ENCODE results near the gene FCRLA. TPM values are rescaled to one million over a fixed set of nuclear protein-coding genes. Genes with fewer than 3 reads are reported as not detected.

FCRLA gene
- polyA plus RNA-seq, 1 of the 3 experiments (the other 2 are of a cell fraction): 0.13 TPM

DNA sequence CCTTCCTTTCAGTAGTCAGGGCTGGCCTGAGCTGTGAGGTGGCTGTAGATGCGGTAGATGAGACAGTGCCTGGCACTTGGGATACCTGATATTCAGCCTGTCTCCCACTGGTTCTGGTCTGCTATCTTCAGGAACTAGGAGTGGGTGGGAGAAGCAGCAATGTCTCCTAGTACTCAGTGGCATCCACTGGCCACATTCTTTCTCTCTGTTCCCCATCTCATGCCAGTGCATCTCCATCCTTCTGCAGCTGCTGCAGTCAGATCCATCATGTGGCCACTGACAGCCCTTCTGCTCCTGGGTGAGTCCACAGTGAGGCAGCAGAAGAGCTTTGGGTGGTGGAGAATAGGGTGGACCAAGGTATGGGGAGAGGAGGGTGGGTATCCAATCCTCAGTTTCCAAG is 15.4 kb downstream of the FCRLA start:
- TF ChIP-seq, protein P1, sequence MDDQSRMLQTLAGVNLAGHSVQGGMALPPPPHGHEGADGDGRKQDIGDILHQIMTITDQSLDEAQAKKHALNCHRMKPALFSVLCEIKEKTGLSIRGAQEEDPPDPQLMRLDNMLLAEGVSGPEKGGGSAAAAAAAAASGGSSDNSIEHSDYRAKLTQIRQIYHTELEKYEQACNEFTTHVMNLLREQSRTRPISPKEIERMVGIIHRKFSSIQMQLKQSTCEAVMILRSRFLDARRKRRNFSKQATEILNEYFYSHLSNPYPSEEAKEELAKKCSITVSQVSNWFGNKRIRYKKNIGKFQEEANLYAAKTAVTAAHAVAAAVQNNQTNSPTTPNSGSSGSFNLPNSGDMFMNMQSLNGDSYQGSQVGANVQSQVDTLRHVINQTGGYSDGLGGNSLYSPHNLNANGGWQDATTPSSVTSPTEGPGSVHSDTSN (IDR thresholded peaks at IDR 0.05): no peak
- TF ChIP-seq RFX5 (IDR thresholded peaks at IDR 0.05; ENCODE audit: low read length) (no peak), RXRA (IDR thresholded peaks at IDR 0.05; ENCODE audit: borderline replicate concordance, low read depth) (no peak), NRF1 (IDR thresholded peaks at IDR 0.05; ENCODE audit: low read depth, low read length) (no peak), EP300 (IDR thresholded peaks at IDR 0.05; ENCODE audit: borderline replicate concordance in 1 of 2, low read depth in 1 of 2, low read length in 1 of 2) (no peak), SMC3 (IDR thresholded peaks at IDR 0.05; ENCODE audit: low read depth, low read length) (no peak), JUND (IDR thresholded peaks at IDR 0.05) (no peak), YY1 (IDR thresholded peaks at IDR 0.05; ENCODE audit: low read depth) (no peak), TCF12 (IDR thresholded peaks at IDR 0.05) (no peak), FOXJ3 (CRISPR knock-in tag; IDR thresholded peaks at IDR 0.05) (no peak), MXI1 (IDR thresholded peaks at IDR 0.05; ENCODE audit: low read depth, low read length) (no peak), GATA2 (CRISPR knock-in tag; IDR thresholded peaks at IDR 0.05) (no peak)
- TF ChIP-seq, protein P2, sequence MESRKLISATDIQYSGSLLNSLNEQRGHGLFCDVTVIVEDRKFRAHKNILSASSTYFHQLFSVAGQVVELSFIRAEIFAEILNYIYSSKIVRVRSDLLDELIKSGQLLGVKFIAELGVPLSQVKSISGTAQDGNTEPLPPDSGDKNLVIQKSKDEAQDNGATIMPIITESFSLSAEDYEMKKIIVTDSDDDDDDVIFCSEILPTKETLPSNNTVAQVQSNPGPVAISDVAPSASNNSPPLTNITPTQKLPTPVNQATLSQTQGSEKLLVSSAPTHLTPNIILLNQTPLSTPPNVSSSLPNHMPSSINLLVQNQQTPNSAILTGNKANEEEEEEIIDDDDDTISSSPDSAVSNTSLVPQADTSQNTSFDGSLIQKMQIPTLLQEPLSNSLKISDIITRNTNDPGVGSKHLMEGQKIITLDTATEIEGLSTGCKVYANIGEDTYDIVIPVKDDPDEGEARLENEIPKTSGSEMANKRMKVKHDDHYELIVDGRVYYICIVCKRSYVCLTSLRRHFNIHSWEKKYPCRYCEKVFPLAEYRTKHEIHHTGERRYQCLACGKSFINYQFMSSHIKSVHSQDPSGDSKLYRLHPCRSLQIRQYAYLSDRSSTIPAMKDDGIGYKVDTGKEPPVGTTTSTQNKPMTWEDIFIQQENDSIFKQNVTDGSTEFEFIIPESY (IDR thresholded peaks at IDR 0.05; ENCODE audit: borderline replicate concordance, low read depth): no peak
- TF ChIP-seq, protein P3, sequence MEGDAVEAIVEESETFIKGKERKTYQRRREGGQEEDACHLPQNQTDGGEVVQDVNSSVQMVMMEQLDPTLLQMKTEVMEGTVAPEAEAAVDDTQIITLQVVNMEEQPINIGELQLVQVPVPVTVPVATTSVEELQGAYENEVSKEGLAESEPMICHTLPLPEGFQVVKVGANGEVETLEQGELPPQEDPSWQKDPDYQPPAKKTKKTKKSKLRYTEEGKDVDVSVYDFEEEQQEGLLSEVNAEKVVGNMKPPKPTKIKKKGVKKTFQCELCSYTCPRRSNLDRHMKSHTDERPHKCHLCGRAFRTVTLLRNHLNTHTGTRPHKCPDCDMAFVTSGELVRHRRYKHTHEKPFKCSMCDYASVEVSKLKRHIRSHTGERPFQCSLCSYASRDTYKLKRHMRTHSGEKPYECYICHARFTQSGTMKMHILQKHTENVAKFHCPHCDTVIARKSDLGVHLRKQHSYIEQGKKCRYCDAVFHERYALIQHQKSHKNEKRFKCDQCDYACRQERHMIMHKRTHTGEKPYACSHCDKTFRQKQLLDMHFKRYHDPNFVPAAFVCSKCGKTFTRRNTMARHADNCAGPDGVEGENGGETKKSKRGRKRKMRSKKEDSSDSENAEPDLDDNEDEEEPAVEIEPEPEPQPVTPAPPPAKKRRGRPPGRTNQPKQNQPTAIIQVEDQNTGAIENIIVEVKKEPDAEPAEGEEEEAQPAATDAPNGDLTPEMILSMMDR (IDR thresholded peaks at IDR 0.05): no peak
- TF ChIP-seq, protein P4, sequence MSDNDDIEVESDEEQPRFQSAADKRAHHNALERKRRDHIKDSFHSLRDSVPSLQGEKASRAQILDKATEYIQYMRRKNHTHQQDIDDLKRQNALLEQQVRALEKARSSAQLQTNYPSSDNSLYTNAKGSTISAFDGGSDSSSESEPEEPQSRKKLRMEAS (IDR thresholded peaks at IDR 0.05; ENCODE audit: low read depth): no peak
- Histone ChIP-seq H4K20me1 (ENCODE audit: insufficient read depth) (no peaks in the 10 kb centered on the region), H3K27ac (ENCODE audit: low read depth in 2 of 2, low read length in 1 of 2) (peak overlapping the region in 1 of 2 experiments; percentile 85; a peak in 2 of 4 replicates), H3F3A (replicated peaks; ENCODE audit: insufficient read depth) (peaks cover 14% of the 10 kb centered on the region), H2AFZ (ENCODE audit: low read depth) (no peak overlapping the region), H3K9me2 (no peaks in the 10 kb centered on the region), H3K27me3 (ENCODE audit: insufficient read depth) (no peaks in the 10 kb centered on the region), H3K4me3 (ENCODE audit: low read depth in 2 of 2, low read length in 1 of 2) (no peak overlapping the region), H3K79me2 (ENCODE audit: insufficient read depth) (no peaks in the 10 kb centered on the region; the same call in 1 of the 2 replicates), H3K9ac (no peak overlapping the region; the same call in 1 of the 2 replicates), H3K4me2 (peak overlapping the region; percentile 22; the same call in 1 of the 2 replicates), H3K4me1 (ENCODE audit: control insufficient read depth in 1 of 2, insufficient read depth in 2 of 2, low read depth in 1 of 2, low read length in 1 of 2) (peaks cover 11% of the 10 kb centered on the region in 2 experiments; a peak in 2 of 4 replicates), H3K9me3 (no peaks in the 10 kb centered on the region), H3K36me3 (replicated peaks in 1 of 2; ENCODE audit: control insufficient read depth in 1 of 2, insufficient read depth in 2 of 2, low read length in 1 of 2) (no peaks in the 10 kb centered on the region)
- WGBS (ENCODE audit: low lambda C conversion rate): no CpG with 5 or more reads among the region's 1 CpG
- CTCF ChIA-PET: interaction anchor here (0.7 to 0.9 kb wide), 3 partner anchors 19 to 431 kb away, joined by 3 to 4 read pairs (median 3); no protein-coding TSS in a partner anchor
- DNase-seq: no peak
- POLR2A ChIA-PET: no interaction called here

Data from SK-N-SH (cell line).